ENCODE measurements around the gene GMDS. TPM values are rescaled to one million over a fixed set of nuclear protein-coding genes. Genes with fewer than 3 reads are reported as not detected.

The GMDS gene
- total RNA-seq, 6 experiments from 2014 or later: 13.2 to 18.0 (median 14.7) TPM

- Mint-ChIP-seq H3K4me3 (no peak overlapping the region), H3K9me3 (no peaks in the 10 kb centered on the region), H3K4me1 (ENCODE audit: low read depth) (no peaks in the 10 kb centered on the region; the same call in 1 of the 2 replicates), H3K27me3 (ENCODE audit: insufficient read depth) (no peaks in the 10 kb centered on the region; the same call in 1 of the 2 replicates), H3K36me3 (ENCODE audit: low read depth) (no peaks in the 10 kb centered on the region), H3K27ac (no peak overlapping the region)
- no peak for DNase-seq
- TF ChIP-seq CTCF (IDR thresholded peaks at IDR 0.05): no peak
These were observed 625.5 kb downstream of the GMDS start for GRCh38 chr6:1619673-1620503.

GRCh38 chr6:1619098-1619672 lies 626.2 kb downstream of the GMDS start:
- H3K27me3 Mint-ChIP-seq (ENCODE audit: insufficient read depth): no peaks in the 10 kb centered on the region; the same call in 1 of the 2 replicates
- TF ChIP-seq CTCF (IDR thresholded peaks at IDR 0.05): no peak
- H3K4me1 Mint-ChIP-seq (ENCODE audit: low read depth): no peaks in the 10 kb centered on the region; the same call in 1 of the 2 replicates
- no peaks in the 10 kb centered on the region for H3K36me3 Mint-ChIP-seq (ENCODE audit: low read depth)
- H3K27ac Mint-ChIP-seq: no peak overlapping the region
- no peak overlapping the region for H3K4me3 Mint-ChIP-seq
- no peak for DNase-seq
- H3K9me3 Mint-ChIP-seq: no peaks in the 10 kb centered on the region

GRCh38 chr6:1618311-1619097 lies 626.9 kb downstream of the GMDS start:
- H3K27ac Mint-ChIP-seq: no peak overlapping the region
- H3K27me3 Mint-ChIP-seq (ENCODE audit: insufficient read depth): no peaks in the 10 kb centered on the region; the same call in 1 of the 2 replicates
- peaks cover 2% of the 10 kb centered on the region for H3K4me1 Mint-ChIP-seq (ENCODE audit: low read depth)
- DNase-seq: no peak
- no peaks in the 10 kb centered on the region for H3K9me3 Mint-ChIP-seq
- no peak for TF ChIP-seq CTCF (IDR thresholded peaks at IDR 0.05)
- H3K4me3 Mint-ChIP-seq: no peak overlapping the region
- H3K36me3 Mint-ChIP-seq (ENCODE audit: low read depth): peaks cover 3% of the 10 kb centered on the region; the same call in 1 of the 2 replicates

GRCh38 chr6:1617466-1618310 lies 627.7 kb downstream of the GMDS start:
- Mint-ChIP-seq H3K4me1 (ENCODE audit: low read depth) (peaks cover 10% of the 10 kb centered on the region), H3K27ac (no peak overlapping the region)
- DNase-seq: no peak

More at GRCh38 chr6:1617466-1618310, 627.7 kb downstream of the GMDS start:
- no peak overlapping the region for H3K4me3 Mint-ChIP-seq
- TF ChIP-seq CTCF (IDR thresholded peaks at IDR 0.05): no peak
- H3K36me3 Mint-ChIP-seq (ENCODE audit: low read depth): peaks cover 11% of the 10 kb centered on the region
- no peaks in the 10 kb centered on the region for H3K9me3 Mint-ChIP-seq
- H3K27me3 Mint-ChIP-seq (ENCODE audit: insufficient read depth): no peaks in the 10 kb centered on the region; the same call in 1 of the 2 replicates
